ENCODE measurements around the gene C19orf47. TPM values are rescaled to one million over a fixed set of nuclear protein-coding genes. Genes with fewer than 3 reads are reported as not detected.

C19orf47 gene
- total RNA-seq, 2 donors from 2014 or later, result 11.4 to 21.4 TPM

DNA sequence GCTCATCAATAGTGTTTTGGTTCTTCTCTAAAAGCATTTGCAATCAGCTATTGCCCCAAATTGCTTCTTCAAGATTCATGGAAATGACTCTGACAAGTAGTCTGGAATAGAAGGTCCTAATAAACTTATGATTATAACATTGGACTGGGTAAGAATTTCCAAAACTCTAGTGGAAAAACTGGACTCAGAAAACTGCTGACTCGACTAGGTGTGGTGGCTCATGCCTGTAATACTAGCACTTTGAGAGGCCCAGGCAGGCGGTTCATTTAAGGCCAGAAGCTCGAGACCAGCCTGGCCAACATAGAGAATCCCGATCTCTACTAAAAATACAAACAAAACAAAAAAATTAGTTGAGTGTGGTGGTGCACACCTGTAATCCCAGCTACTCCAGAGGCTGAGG lies 47.5 kb downstream of the C19orf47 start:
- Mint-ChIP-seq H3K9me3 (no peaks in the 10 kb centered on the region), H3K27ac (no peak overlapping the region), H3K36me3 (ENCODE audit: low read depth) (no peaks in the 10 kb centered on the region), H3K27me3 (no peaks in the 10 kb centered on the region), H3K4me3 (no peak overlapping the region), H3K4me1 (peaks cover 5% of the 10 kb centered on the region)
- ATAC-seq (replicated peaks), result no peak

GRCh38 chr19:40298026-40298425 lies 50.2 kb downstream of the C19orf47 start:
- H3K9me3 Mint-ChIP-seq, result no peaks in the 10 kb centered on the region
- H3K4me1 Mint-ChIP-seq, result no peaks in the 10 kb centered on the region
- no peak for ATAC-seq (replicated peaks)
- no peaks in the 10 kb centered on the region for H3K27me3 Mint-ChIP-seq
- no peaks in the 10 kb centered on the region for H3K36me3 Mint-ChIP-seq (ENCODE audit: low read depth)
- H3K4me3 Mint-ChIP-seq, result no peak overlapping the region
- no peak overlapping the region for H3K27ac Mint-ChIP-seq

DNA sequence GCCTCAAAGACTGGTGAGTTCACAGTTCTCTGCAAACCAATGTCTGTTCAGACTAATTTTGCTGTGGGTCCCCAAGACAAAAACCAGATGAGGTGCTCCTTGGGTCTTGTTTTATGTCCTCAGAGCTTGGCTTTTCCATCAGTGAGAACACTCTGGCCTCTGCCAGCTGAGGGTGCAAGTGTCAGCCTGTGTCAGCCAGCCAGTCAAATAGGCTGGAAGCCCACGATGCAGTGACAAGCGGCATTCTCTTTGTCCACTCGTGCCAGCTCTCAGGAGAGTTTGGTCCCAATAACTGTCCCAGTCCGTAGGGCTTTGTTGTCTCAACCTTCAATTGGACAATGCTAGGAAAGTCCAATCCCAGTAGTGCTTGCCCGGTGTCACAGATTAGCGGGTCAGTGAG lies 53.6 kb downstream of the C19orf47 start:
- Mint-ChIP-seq H3K4me3 (no peak overlapping the region), H3K27me3 (no peaks in the 10 kb centered on the region), H3K4me1 (no peaks in the 10 kb centered on the region), H3K9me3 (no peaks in the 10 kb centered on the region), H3K36me3 (ENCODE audit: low read depth) (no peaks in the 10 kb centered on the region), H3K27ac (no peak overlapping the region)
- ATAC-seq (replicated peaks), result no peak

DNA sequence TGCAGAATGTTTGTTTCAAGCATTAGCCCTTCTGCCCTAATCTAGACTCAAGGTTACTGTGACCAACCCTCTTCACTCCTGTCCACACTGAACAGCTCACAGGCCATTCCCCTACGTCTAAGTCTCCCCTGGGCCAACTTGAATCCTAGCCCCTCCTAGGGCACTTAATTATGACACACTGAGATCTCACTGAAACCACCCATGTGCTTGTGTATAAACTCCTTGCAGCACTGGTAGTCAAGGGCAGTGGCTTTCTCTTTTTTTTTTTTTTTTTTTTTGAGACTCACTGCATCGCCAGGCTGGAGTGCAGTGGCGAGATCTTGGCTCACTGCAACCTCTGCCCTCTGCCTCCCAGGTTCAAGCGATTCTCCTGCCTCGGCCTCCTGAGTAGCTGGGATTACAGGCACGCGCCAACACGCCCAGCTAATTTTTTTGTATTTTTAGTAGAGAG lies 61.2 kb downstream of the C19orf47 start:
- peaks cover 6% of the 10 kb centered on the region for H3K36me3 Mint-ChIP-seq (ENCODE audit: low read depth)
- H3K27me3 Mint-ChIP-seq, result no peaks in the 10 kb centered on the region
- peaks cover 14% of the 10 kb centered on the region for H3K4me1 Mint-ChIP-seq
- no peaks in the 10 kb centered on the region for H3K9me3 Mint-ChIP-seq
- ATAC-seq (replicated peaks), result no peak
- H3K4me3 Mint-ChIP-seq, result peak overlapping the region; percentile 87
- peak overlapping the region; percentile 98 for H3K27ac Mint-ChIP-seq

GRCh38 chr19:40286235-40286970 lies 61.8 kb downstream of the C19orf47 start:
- Mint-ChIP-seq H3K4me3 (peak overlapping the region; percentile 87), H3K36me3 (ENCODE audit: low read depth) (peaks cover 6% of the 10 kb centered on the region), H3K27me3 (no peaks in the 10 kb centered on the region), H3K4me1 (peaks cover 14% of the 10 kb centered on the region), H3K9me3 (no peaks in the 10 kb centered on the region), H3K27ac (peak overlapping the region; percentile 98)
- ATAC-seq (replicated peaks), result no peak

DNA sequence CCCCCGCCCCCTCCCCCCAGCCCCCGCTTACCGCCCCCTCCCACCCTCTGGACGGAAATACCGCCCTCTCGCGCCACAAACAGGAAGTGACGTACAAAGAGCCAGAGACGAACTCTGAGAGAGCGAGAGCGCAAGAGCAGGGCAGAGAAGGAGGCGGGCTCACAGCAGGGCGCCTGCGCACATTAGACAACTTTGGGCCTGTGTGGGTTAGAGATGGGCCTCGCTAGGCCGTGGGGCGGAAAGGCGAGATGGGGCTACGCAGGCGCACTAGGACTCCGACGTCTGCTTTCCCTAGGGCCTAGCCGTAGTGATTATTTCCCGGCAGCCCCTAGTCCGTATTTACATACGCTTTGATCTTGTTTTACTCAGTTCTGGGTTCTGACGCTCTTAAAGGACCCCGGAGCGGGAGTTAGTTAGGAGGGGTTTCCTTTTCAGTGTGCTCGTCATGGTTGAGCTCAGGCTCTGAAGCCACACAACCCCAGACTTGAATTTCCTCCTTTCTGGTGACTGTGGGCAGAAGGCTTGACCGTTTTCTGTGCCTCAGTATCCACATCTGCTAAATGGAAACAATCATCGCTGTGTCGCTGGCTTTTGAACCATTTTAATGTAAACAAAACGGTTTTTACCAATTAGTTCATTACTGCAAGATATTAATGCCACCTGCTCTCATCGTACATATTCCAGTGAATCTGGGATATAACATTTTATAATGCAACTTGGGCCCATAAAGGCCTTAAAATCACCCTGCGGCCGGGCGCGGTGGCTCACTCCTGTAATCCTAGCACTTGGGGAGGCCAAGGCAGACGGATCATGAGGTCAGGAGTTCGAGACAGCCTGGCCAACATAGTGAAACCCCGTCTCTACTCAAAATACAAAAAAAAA lies 62.6 kb downstream of the C19orf47 start:
- Mint-ChIP-seq H3K4me1 (peaks cover 17% of the 10 kb centered on the region), H3K36me3 (ENCODE audit: low read depth) (peaks cover 6% of the 10 kb centered on the region), H3K9me3 (no peaks in the 10 kb centered on the region), H3K4me3 (peak overlapping the region; percentile 87), H3K27me3 (no peaks in the 10 kb centered on the region), H3K27ac (peak overlapping the region; percentile 98)
- peak; percentile 94 for ATAC-seq (replicated peaks)

DNA sequence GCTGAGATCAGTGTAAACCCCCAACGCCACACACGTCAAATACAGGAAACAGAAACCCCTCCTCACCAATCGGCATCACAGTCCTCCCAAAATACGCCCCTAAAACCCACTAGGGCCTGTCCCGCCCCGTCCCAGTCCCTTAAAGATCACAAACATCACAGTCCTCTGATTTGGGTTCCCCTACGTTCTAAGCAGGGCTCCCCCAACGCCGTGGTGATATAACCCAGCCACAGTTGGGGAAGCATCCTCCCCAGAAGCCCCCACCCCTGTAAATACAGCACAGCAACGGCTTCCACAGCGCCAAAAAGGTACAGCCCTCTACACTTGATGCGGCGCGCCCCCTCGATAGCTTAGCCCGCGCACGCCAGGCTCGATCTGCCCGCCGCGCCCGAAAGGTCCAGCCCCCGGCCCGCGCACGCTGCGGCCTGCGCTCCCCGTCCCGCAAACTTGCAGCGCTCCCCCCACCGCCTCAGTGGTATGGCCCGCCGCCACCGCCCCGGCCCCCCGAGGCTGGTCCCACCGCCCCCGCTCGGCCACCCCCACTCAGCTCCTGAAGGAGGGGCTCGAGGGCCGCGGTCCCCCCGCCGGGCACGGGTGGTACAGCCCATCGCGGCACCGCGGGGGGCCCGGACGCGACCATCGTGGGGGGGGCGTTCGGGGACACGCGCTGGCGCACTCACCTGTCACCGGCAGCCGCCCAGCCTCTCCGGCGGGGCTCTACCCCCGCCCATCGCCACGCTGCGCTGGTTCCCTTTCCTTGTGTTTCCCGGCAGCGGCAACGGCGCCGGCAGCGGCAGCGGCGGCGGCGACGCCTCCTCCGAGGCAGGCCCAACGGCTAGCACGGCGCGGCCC lies 63.5 kb downstream of the C19orf47 start, which contains the start of gene AKT2:
TSS of gene AKT2 (minus strand) at position 845 of the 852 bp plus-strand sequence. CDS start 20,078 bp downstream, outside the sequence.
- peak; percentile 68 for ATAC-seq (replicated peaks)
- H3K36me3 Mint-ChIP-seq (ENCODE audit: low read depth), result peaks cover 6% of the 10 kb centered on the region
- H3K4me3 Mint-ChIP-seq, result peak within 1 kb of the TSS; percentile 87
- H3K27ac Mint-ChIP-seq, result peak within 1 kb of the TSS; percentile 98
- H3K9me3 Mint-ChIP-seq, result no peaks in the 10 kb centered on the region
- peaks cover 20% of the 10 kb centered on the region for H3K4me1 Mint-ChIP-seq
- H3K27me3 Mint-ChIP-seq, result no peaks in the 10 kb centered on the region

DNA sequence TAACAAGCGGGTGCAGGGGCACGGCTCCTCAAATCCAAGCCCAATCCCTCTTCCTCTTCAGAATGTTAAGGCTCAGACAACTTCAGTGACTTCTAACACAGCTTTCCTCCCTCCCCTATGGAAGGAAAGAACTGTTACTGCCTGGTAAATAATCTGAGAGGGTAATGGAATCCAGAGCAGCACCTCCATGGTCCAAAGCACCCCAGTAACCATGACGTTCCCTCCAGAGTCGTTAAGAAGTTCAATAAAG lies 64.0 kb downstream of the C19orf47 start:
- ATAC-seq (replicated peaks), result no peak
- Mint-ChIP-seq H3K9me3 (no peaks in the 10 kb centered on the region), H3K27ac (peak overlapping the region; percentile 87), H3K4me3 (peak overlapping the region; percentile 87), H3K27me3 (no peaks in the 10 kb centered on the region), H3K36me3 (ENCODE audit: low read depth) (peaks cover 6% of the 10 kb centered on the region), H3K4me1 (peaks cover 20% of the 10 kb centered on the region)

GRCh38 chr19:40283414-40284250 lies 64.6 kb downstream of the C19orf47 start:
- peak overlapping the region; percentile 87 for H3K4me3 Mint-ChIP-seq
- H3K4me1 Mint-ChIP-seq, result peaks cover 20% of the 10 kb centered on the region
- H3K9me3 Mint-ChIP-seq, result no peaks in the 10 kb centered on the region
- peaks cover 6% of the 10 kb centered on the region for H3K36me3 Mint-ChIP-seq (ENCODE audit: low read depth)
- ATAC-seq (replicated peaks), result no peak
- no peaks in the 10 kb centered on the region for H3K27me3 Mint-ChIP-seq
- H3K27ac Mint-ChIP-seq, result peak overlapping the region; percentile 87

DNA sequence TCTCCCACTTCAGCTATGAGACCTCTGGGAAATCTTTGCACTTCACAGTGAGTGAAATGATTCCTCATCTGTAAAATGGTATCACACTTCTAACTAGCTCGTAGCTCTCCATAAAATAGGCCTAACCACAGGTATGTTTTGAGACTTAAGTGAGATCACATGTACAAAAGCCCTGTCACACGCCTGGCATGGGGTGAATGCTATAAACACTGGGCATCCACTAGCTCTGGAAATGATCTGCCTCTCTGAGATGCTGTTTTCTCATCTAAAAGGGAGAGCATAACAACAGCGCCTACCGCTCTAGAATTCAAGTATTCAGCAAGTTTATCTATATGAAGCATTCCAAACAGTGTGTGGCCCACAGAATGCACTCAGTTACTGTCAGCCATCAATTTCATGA lies 65.3 kb downstream of the C19orf47 start:
- Mint-ChIP-seq H3K9me3 (no peaks in the 10 kb centered on the region), H3K27me3 (no peaks in the 10 kb centered on the region), H3K4me1 (peaks cover 21% of the 10 kb centered on the region), H3K4me3 (peak overlapping the region; percentile 87), H3K27ac (peak overlapping the region; percentile 70), H3K36me3 (ENCODE audit: low read depth) (peaks cover 6% of the 10 kb centered on the region)
- no peak for ATAC-seq (replicated peaks)

DNA sequence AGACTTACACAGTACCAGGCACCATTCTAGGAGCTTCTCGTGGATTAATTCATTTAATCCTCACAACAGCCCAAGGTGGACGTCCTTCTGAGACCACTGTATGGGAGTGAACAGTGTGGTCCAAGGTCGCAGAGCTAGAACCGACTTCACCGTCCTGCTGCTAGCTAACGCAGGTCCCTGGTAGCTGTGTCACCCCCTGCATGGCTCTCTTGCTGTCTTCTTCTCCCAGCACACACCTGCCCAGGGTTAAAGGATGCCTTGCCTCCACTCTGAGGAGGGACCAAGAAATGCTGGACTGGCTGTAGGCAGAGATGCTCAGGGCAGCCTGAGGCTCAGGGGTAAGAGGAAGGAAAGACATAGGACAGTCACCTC lies 66.0 kb downstream of the C19orf47 start:
- peaks cover 6% of the 10 kb centered on the region for H3K36me3 Mint-ChIP-seq (ENCODE audit: low read depth)
- H3K4me1 Mint-ChIP-seq, result peaks cover 28% of the 10 kb centered on the region
- H3K9me3 Mint-ChIP-seq, result no peaks in the 10 kb centered on the region
- H3K4me3 Mint-ChIP-seq, result peak overlapping the region; percentile 87
- no peaks in the 10 kb centered on the region for H3K27me3 Mint-ChIP-seq
- ATAC-seq (replicated peaks), result no peak
- no peak overlapping the region for H3K27ac Mint-ChIP-seq

GRCh38 chr19:40281381-40282208 lies 66.6 kb downstream of the C19orf47 start:
- Mint-ChIP-seq H3K36me3 (ENCODE audit: low read depth) (peaks cover 6% of the 10 kb centered on the region), H3K9me3 (no peaks in the 10 kb centered on the region), H3K4me3 (no peak overlapping the region), H3K4me1 (peaks cover 30% of the 10 kb centered on the region), H3K27ac (no peak overlapping the region), H3K27me3 (no peaks in the 10 kb centered on the region)
- no peak for ATAC-seq (replicated peaks)

DNA sequence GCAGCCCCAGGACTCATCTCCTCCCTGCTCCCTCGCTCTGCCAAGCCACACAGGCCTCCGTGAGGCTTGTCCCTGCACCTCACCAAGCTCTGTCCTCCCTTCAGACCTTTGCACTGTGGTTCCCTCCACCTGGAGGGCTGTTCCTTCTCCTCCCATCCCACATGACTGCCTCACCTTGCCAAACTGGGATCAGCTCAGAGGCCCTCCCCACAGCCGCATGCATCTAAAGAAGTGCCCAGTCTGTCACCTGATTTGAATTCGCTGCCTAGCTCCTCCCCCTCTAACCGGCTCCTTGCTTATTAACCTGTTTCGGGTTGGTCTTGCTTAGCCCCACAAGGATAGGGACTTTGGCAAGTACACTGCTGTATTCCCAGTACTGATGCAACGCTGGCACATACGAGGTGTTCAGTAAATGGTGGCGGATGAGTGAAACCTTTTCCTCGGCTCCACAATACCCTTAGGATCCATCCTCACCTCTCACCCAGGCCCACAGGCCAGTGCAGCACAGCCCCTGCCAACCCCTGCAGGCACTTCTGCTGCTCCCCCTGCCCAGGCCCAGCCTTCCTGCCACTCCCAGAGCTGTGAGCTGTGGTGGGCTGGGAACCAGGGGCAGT lies 67.5 kb downstream of the C19orf47 start:
- Mint-ChIP-seq H3K4me3 (no peak overlapping the region), H3K36me3 (ENCODE audit: low read depth) (peaks cover 6% of the 10 kb centered on the region), H3K4me1 (peaks cover 30% of the 10 kb centered on the region)

More for the DNA sequence above, 67.5 kb downstream of the C19orf47 start:
- Mint-ChIP-seq H3K27me3 (no peaks in the 10 kb centered on the region), H3K9me3 (no peaks in the 10 kb centered on the region), H3K27ac (no peak overlapping the region)
- ATAC-seq (replicated peaks), result no peak
